AG09319 (cell line): ENCODE results near the gene WAC.
"Not testable (repeated sequence)": the region's sequence is repeated elsewhere in the genome, so short reads cannot be mapped to it uniquely, and the experiment has no call there.

Experiments used
- DNase-seq: peaks from one replicate; pipeline ENCODE4 v3.0.0-alpha.2; 2010; ENCODE audit warnings: low read depth; ENCODE audit errors: extremely low read depth
- CTCF ChIP-seq: IDR thresholded peaks from 2 replicates; pipeline ENCODE4 v1.5.1; 2011; ENCODE audit warnings: low read depth, mild to moderate bottlenecking, inconsistent platforms, low read length, moderate library complexity

Gene WAC

GRCh38 chr10:28496481-28496961 is 36.4 kb upstream of the WAC start:
- no peak for DNase-seq
- TF ChIP-seq CTCF, result no peak

- DNase-seq, result no peak
Measured at GRCh38 chr10:28497313-28498126, 35.4 kb upstream of the WAC start.

GRCh38 chr10:28500203-28500602 is 32.7 kb upstream of the WAC start:
- DNase-seq, result not testable (repeated sequence)

More at GRCh38 chr10:28497313-28498126, 35.4 kb upstream of the WAC start:
- TF ChIP-seq CTCF, result no peak

- no peak for TF ChIP-seq CTCF
- DNase-seq, result no peak
Measured at GRCh38 chr10:28503114-28503513, 29.8 kb upstream of the WAC start.

- no peak for TF ChIP-seq CTCF
- no peak for DNase-seq
Measured at GRCh38 chr10:28505359-28505959, 27.5 kb upstream of the WAC start.

GRCh38 chr10:28508304-28508925 is 24.5 kb upstream of the WAC start:
- DNase-seq, result no peak
- TF ChIP-seq CTCF, result no peak

- no peak for DNase-seq
Measured at GRCh38 chr10:28509286-28509685, 23.6 kb upstream of the WAC start.

More at GRCh38 chr10:28509286-28509685, 23.6 kb upstream of the WAC start:
- TF ChIP-seq CTCF, result no peak
